SW 1271 (cell line): ENCODE measurements around the gene ARPC1A.

Source experiments
- DNase-seq, 2 experiments: peaks; one replicate each; lab custom pipeline; 2025; lab: John Stamatoyannopoulos, UW

The ARPC1A gene

DNA sequence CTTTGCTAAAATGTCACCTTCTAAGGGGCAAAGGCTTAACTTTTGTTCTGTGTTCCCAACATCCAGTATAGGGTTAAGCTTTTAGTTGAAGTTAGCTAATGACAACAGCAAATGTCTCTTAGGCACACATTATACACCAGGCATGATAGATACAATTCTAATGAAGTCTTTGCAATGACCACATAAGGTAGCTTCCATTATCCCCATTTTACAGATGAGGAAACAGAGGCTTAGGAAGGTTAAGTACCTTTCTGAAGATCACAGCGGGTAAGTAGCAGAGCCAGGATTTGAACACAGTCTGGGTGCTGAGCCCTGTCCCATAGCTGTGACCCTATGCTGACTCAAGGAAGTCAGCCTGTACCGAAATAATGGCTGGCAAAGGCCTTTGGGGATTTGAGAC, 84.9 kb downstream of the ARPC1A start:
- DNase-seq, result no peak

- peak in 1 of 2 experiments; percentile 56 for DNase-seq
Observed at GRCh38 chr7:99415513-99416127, 89.9 kb downstream of the ARPC1A start.
